ENCODE measurements around the gene SLC38A10.

The SLC38A10 gene

DNA sequence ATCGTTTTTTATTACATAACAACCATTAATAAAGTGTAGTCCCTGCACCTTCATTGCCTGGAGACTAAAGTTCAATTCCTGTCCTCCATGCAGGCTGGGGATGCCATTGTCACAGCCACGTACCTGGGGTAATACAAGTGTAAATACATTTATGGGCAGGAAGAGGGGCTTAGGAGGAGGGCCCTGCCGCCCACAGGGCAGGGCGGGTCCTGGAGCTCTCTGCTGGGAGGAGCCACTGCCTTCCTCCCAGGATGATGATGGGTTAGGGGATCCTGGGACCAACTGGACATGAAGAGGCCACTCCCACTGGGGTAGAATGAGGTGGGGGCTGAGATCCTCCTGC is 44.1 kb upstream of the SLC38A10 start:
- no peak for DNase-seq (ENCODE audit: low read depth, low spot score)
- TF ChIP-seq, protein P1, sequence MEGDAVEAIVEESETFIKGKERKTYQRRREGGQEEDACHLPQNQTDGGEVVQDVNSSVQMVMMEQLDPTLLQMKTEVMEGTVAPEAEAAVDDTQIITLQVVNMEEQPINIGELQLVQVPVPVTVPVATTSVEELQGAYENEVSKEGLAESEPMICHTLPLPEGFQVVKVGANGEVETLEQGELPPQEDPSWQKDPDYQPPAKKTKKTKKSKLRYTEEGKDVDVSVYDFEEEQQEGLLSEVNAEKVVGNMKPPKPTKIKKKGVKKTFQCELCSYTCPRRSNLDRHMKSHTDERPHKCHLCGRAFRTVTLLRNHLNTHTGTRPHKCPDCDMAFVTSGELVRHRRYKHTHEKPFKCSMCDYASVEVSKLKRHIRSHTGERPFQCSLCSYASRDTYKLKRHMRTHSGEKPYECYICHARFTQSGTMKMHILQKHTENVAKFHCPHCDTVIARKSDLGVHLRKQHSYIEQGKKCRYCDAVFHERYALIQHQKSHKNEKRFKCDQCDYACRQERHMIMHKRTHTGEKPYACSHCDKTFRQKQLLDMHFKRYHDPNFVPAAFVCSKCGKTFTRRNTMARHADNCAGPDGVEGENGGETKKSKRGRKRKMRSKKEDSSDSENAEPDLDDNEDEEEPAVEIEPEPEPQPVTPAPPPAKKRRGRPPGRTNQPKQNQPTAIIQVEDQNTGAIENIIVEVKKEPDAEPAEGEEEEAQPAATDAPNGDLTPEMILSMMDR (IDR thresholded peaks at IDR 0.05; ENCODE audit: insufficient read depth, low read length, missing control alignments): no peak
- no peak overlapping the region for H3K4me3 ChIP-seq (ENCODE audit: low read depth, low read length)
- ChIA-PET CTCF (no interaction called here), POLR2A (no interaction called here)

DNA sequence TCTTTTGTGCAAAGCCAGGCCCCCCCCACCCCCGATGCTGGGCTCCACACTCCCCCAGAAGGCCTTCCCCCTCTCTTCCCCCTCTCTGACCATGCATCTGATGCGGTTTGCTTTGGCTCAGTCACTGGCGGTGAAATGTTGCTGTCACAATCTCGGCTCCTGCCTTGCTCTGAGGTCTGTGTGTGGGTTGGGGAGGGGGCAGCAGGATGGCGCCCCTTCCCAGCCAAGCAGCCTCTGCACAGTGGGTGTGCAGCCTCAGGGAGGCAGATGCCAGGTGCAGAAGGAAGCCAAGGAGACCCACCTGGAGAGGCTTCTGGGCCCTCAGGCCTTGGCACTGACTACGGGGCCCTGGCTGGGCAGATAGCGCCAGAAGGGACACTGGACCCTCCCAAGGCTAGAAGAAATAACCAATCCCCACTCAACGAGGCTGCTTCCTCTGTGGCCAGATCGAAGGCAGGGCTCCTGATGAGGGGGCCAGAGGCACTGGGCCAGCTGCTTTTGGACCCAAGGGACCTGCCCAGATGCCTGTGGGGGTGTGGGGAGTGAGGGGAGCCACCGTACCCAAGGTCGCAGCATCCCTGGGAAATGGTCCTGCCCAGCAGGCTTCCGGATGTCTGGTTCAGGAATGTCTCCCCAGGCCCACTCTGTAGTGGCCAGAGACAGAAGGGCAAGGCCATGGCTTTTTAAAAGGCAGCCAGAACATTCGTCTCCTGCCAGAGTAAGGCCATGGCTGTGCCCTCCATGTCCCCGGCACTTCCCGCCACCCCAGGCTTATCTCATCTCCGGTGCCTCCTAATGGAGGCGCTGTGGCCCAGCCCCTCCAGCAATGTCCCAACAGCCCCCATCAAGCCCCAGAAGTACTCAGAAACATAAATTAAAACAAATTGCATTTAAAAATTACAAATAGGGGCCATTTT is 43.4 kb upstream of the SLC38A10 start:
- ChIA-PET CTCF (interaction anchor here (2.1 kb wide), 1 partner anchor 146 kb away, joined by 5 read pairs; no protein-coding TSS in a partner anchor), POLR2A (no interaction called here)
- DNase-seq (ENCODE audit: low read depth, low spot score): no peak
- TF ChIP-seq, protein P1 (IDR thresholded peaks at IDR 0.05; ENCODE audit: insufficient read depth, low read length, missing control alignments): no peak
- no peak overlapping the region for H3K4me3 ChIP-seq (ENCODE audit: low read depth, low read length)

DNA sequence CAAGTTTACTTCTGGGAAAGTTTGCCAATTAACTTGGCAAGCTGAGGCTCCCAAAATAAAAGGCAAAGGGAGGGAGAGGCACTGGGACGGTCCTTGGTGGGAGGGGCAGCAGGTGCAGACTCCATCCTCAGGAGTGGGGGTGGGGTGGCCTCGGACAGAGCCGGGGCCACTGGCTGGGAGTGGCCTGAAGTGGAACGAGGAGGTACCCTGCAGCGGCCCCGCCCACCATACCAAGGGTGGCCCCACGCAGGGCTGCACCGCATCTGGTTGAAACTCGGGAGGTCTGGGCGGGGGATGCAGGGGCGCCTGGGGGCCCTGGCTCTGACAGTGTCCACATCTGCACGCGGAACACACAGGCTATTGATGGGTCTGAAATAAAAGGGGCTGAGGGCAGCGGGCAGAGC is 42.4 kb upstream of the SLC38A10 start:
- TF ChIP-seq, protein P1 (IDR thresholded peaks at IDR 0.05; ENCODE audit: insufficient read depth, low read length, missing control alignments): no peak
- DNase-seq (ENCODE audit: low read depth, low spot score): no peak
- CTCF ChIA-PET: interaction anchor here (1.0 to 2.1 kb wide), 2 partner anchors 9 to 147 kb away, joined by 3 to 5 read pairs; no protein-coding TSS in a partner anchor
- H3K4me3 ChIP-seq (ENCODE audit: low read depth, low read length): no peak overlapping the region
- POLR2A ChIA-PET: no interaction called here

DNA sequence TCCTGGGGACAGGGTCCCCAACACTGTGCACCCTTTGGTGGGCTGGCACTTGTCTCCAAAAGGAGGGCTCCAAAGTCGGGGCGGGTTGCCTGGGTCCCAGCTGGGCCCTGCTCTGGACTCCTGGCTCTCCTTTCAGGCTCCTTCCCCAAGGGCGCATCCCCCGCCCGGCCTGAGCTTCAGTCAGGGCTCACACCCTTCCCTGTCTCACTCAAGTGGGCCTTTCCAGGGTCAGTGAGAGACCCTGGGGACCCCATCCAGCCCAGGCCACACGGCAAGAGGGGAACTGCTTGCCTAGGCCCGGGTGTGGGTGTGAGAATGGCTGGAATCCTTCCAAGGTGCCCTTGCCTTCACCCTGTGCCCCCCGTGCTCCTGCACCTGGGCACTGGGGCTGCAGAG is 41.8 kb upstream of the SLC38A10 start:
- ChIA-PET POLR2A (no interaction called here), CTCF (interaction anchor here (1.0 to 2.1 kb wide), 2 partner anchors 9 to 148 kb away, joined by 3 to 5 read pairs; no protein-coding TSS in a partner anchor)
- DNase-seq (ENCODE audit: low read depth, low spot score): no peak
- no peak overlapping the region for H3K4me3 ChIP-seq (ENCODE audit: low read depth, low read length)
- TF ChIP-seq, protein P1 (IDR thresholded peaks at IDR 0.05; ENCODE audit: insufficient read depth, low read length, missing control alignments): no peak

DNA sequence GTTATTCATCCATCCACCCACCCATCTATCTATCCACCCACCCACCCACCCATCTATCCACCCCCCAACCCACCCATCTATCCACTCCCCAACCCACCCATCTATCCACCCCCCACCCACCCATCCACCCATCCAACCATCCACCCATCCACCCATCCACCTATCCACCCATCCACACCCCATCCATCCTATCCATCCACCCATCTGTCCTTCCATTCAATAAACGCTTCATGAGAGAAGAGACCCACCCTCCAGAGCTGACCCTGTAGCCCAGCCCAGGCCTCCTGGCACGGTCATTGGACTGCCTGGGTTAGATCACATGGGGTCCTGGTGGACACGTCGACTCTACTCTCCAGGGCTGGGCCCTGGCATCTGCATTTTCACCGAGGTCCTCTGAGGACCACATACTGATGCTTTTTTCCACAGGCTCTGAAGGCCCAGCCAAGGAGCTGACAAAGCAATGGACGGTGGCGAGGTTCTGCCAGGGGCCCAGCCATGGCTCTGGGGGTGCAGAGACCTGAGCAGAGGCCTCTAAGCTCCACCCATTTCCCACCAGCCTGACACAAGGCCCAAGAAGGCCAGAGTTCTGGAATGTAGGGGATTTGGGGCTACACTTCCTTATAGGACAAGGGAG is 41.3 kb upstream of the SLC38A10 start:
- POLR2A ChIA-PET: interaction anchor here (1.6 kb wide), 1 partner anchor 9 kb away, joined by 3 read pairs; no protein-coding TSS in a partner anchor
- CTCF ChIA-PET: interaction anchor here (1.0 to 2.1 kb wide), 3 partner anchors 8 to 148 kb away, joined by 3 to 6 read pairs (median 5); no protein-coding TSS in a partner anchor
- H3K4me3 ChIP-seq (ENCODE audit: low read depth, low read length): no peak overlapping the region
- DNase-seq (ENCODE audit: low read depth, low spot score): no peak
- TF ChIP-seq, protein P1 (IDR thresholded peaks at IDR 0.05; ENCODE audit: insufficient read depth, low read length, missing control alignments): no peak

DNA sequence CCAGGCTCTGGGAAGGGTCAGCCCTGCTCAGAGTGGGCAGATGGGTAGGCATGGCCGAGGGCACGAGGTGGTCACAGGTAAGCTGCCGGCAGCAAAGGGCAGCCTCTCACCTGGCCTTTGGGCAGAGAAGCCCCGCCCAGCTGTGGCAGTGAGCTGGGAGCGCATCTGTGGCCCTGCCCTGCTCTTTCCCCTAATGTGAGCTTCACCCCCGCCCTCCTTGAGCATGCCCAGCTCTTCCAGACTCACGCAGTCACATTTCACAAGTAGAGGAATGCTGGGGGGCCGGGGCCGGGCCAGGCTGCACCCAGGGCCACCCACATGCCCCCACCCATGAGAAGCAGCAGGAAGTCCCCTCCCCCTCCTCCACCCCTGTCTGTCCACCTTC is 40.7 kb upstream of the SLC38A10 start:
- no peak for DNase-seq (ENCODE audit: low read depth, low spot score)
- CTCF ChIA-PET: interaction anchor here (0.9 to 1.9 kb wide), 2 partner anchors 15 to 44 kb away, joined by 4 to 6 read pairs; no protein-coding TSS in a partner anchor
- no peak overlapping the region for H3K4me3 ChIP-seq (ENCODE audit: low read depth, low read length)
- TF ChIP-seq, protein P1 (IDR thresholded peaks at IDR 0.05; ENCODE audit: insufficient read depth, low read length, missing control alignments): no peak
- POLR2A ChIA-PET: interaction anchor here (0.6 to 1.6 kb wide), 2 partner anchors 10 to 263 kb away, joined by 3 read pairs; no protein-coding TSS in a partner anchor

All from AG04449 (cell line).